ENCODE measurements around the gene TSTD2. TPM values are rescaled to one million over a fixed set of nuclear protein-coding genes. Genes with fewer than 3 reads are reported as not detected.
"Not testable (repeated sequence)": the region's sequence is repeated elsewhere in the genome, so short reads cannot be mapped to it uniquely, and the experiment has no call there.

The TSTD2 gene
- total RNA-seq, 1 experiment from 2014 or later = 9.3 TPM

- DNase-seq (ENCODE audit: low spot score) = no peak
Measured at GRCh38 chr9:97630591-97630990, 2.6 kb downstream of the TSTD2 start.

GRCh38 chr9:97629156-97629555, 4.0 kb downstream of the TSTD2 start:
- DNase-seq (ENCODE audit: low spot score) = no peak

GRCh38 chr9:97628668-97629067, 4.5 kb downstream of the TSTD2 start:
- DNase-seq (ENCODE audit: low spot score) = no peak

GRCh38 chr9:97627624-97628023, 5.5 kb downstream of the TSTD2 start:
- no peak for DNase-seq (ENCODE audit: low spot score)

GRCh38 chr9:97625620-97626019, 7.5 kb downstream of the TSTD2 start:
- DNase-seq (ENCODE audit: low spot score) = no peak

- DNase-seq (ENCODE audit: low spot score) = no peak
Measured at GRCh38 chr9:97623946-97624345, 9.2 kb downstream of the TSTD2 start.

GRCh38 chr9:97622483-97622882, 10.7 kb downstream of the TSTD2 start:
- not testable (repeated sequence) for DNase-seq (ENCODE audit: low spot score)

- not testable (repeated sequence) for DNase-seq (ENCODE audit: low spot score)
Measured at GRCh38 chr9:97620063-97620462, 13.1 kb downstream of the TSTD2 start.

GRCh38 chr9:97617939-97618416, 15.2 kb downstream of the TSTD2 start:
- DNase-seq (ENCODE audit: low spot score) = no peak

- DNase-seq (ENCODE audit: low spot score) = peak; percentile 45
Measured at GRCh38 chr9:97615439-97616072, 17.6 kb downstream of the TSTD2 start.

GRCh38 chr9:97604901-97605645, 28.1 kb downstream of the TSTD2 start:
- no peak for DNase-seq (ENCODE audit: low spot score)

- no peak for DNase-seq (ENCODE audit: low spot score)
Measured at GRCh38 chr9:97602430-97602829, 30.7 kb downstream of the TSTD2 start.

- no peak for DNase-seq (ENCODE audit: low spot score)
Measured at GRCh38 chr9:97601228-97601898, 31.8 kb downstream of the TSTD2 start.

GRCh38 chr9:97600531-97601227, 32.5 kb downstream of the TSTD2 start:
- no peak for DNase-seq (ENCODE audit: low spot score)

GRCh38 chr9:97599314-97599846, 33.8 kb downstream of the TSTD2 start:
- DNase-seq (ENCODE audit: low spot score) = no peak

- DNase-seq (ENCODE audit: low spot score) = peak; percentile 74
Measured at GRCh38 chr9:97598461-97599288, 34.5 kb downstream of the TSTD2 start.

- DNase-seq (ENCODE audit: low spot score) = no peak
Measured at GRCh38 chr9:97596906-97597305, 36.3 kb downstream of the TSTD2 start.

GRCh38 chr9:97594381-97594921, 38.7 kb downstream of the TSTD2 start:
- DNase-seq (ENCODE audit: low spot score) = no peak

- DNase-seq (ENCODE audit: low spot score) = no peak
Measured at GRCh38 chr9:97593960-97594359, 39.2 kb downstream of the TSTD2 start.

- no peak for DNase-seq (ENCODE audit: low spot score)
Measured at GRCh38 chr9:97592126-97592525, 41.0 kb downstream of the TSTD2 start.

- no peak for DNase-seq (ENCODE audit: low spot score)
Measured at GRCh38 chr9:97591535-97591934, 41.6 kb downstream of the TSTD2 start.
